LNCAP (cell line): ENCODE data around the gene TMEM45B.

ENCODE experiments used
- TF ChIP-seq, protein P1 (sequence below): fragments of 450-650 bp; IDR thresholded peaks from 2 replicates; pipeline ENCODE4 v1.5.1; 2017; ENCODE audit warnings: mild to moderate bottlenecking

The TMEM45B gene

GRCh38 chr11:129846508-129847335 lies 31.1 kb downstream of the TMEM45B start:
- TF ChIP-seq, protein P1, sequence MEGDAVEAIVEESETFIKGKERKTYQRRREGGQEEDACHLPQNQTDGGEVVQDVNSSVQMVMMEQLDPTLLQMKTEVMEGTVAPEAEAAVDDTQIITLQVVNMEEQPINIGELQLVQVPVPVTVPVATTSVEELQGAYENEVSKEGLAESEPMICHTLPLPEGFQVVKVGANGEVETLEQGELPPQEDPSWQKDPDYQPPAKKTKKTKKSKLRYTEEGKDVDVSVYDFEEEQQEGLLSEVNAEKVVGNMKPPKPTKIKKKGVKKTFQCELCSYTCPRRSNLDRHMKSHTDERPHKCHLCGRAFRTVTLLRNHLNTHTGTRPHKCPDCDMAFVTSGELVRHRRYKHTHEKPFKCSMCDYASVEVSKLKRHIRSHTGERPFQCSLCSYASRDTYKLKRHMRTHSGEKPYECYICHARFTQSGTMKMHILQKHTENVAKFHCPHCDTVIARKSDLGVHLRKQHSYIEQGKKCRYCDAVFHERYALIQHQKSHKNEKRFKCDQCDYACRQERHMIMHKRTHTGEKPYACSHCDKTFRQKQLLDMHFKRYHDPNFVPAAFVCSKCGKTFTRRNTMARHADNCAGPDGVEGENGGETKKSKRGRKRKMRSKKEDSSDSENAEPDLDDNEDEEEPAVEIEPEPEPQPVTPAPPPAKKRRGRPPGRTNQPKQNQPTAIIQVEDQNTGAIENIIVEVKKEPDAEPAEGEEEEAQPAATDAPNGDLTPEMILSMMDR: no peak

GRCh38 chr11:129849447-129850130 lies 33.9 kb downstream of the TMEM45B start:
- TF ChIP-seq, protein P1: no peak

GRCh38 chr11:129852125-129852740 lies 36.6 kb downstream of the TMEM45B start:
- TF ChIP-seq, protein P1: no peak

DNA sequence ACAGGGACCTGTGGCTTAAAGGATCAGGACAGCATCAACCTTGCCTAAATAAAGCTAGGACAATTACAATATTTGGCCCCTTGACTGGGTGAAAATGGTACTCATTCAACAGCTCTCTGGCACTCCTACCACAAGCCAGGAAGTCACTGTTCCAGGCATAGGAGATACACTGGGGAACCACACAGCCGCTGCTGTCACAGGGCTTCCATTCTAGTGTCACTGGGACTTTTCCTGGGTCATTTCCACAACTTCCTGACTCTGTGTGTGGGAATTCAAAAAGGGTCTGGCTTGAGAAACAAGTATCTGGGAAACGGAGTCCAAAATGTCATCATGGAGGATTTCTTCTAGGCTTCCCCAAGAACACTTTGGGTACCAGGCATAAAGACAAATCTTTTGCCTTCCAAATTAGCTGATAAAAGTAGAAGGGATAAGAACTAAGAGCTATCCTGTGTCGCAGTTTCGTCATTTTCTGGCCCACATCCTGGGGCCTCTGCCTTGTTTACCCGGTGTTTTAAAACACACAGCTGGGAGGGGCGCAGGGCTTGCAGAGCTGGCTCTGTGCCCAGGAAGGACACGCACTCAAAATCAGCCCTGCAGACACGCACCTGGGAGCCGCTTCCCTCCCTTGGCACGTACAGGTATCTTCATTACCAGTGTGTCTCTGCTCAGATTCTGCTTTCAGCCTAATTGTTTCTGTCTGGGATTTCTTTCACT lies 38.0 kb downstream of the TMEM45B start:
- TF ChIP-seq, protein P1: no peak

DNA sequence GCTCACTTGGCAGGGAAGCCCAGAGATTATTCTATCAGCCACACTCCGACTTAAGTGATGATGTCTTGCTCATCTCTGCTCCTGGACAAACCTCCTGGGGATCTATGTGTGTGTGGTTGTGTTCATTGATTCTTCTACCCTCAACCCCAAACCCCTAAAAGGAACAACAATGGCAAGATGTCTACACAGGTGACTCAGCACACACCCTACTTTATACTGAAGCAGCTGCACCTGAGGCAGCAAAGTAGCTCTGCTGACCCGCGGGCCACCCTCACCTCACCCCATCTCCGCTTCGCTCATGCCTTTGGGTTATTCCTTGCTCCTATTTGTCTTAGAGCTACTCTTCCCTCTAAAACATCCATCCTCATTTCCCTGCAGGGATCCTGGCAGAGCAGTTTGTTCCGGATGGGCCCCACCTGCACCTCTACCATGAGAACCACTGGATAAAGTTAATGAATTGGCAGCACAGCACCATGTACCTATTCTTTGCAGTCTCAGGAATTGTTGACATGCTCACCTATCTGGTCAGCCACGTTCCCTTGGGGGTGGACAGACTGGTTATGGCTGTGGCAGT lies 38.7 kb downstream of the TMEM45B start:
- TF ChIP-seq, protein P1: no peak

- TF ChIP-seq, protein P1: no peak
Measured at GRCh38 chr11:129855086-129855485, 39.4 kb downstream of the TMEM45B start.

DNA sequence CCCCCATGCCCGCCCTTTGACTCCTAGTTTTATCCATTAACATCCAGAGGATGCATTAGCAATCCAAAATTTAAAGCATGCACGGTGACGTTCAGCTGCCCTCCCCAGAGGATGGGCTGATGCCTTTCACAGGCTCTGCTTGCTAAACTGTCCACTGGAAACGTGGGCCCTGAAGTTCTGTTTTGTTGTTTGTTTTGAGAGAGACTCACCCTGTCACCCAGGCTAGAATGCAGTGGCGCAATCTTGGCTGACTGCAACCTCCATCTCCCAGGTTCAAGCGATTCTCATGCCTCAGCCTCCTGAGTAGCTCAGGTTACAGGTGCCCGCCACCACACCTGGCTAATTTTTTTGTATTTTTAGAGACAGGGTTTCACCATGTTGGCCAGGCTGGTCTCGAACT lies 40.4 kb downstream of the TMEM45B start:
- TF ChIP-seq, protein P1: no peak
